Mesenchymal stem cell (in vitro differentiated cells and primary cell): ENCODE data around the gene SEPTIN1.

Source experiments
- DNase-seq: peaks from one replicate; pipeline ENCODE4 v3.0.0-alpha.2; 2013
- H2AFZ ChIP-seq: one replicate; pipeline ENCODE4 v1.6.1; 2013; ENCODE audit warnings: low read depth, mild to moderate bottlenecking, control low read depth, inconsistent platforms, low read length, moderate library complexity
- H2AK5ac ChIP-seq: 2 replicates; pipeline ENCODE4 v1.6.1; 2013; ENCODE audit warnings: low read length, moderate library complexity, mild to moderate bottlenecking, inconsistent platforms; ENCODE audit not compliant: severe bottlenecking
- H2BK120ac ChIP-seq: one replicate; pipeline ENCODE4 v1.6.1; 2013; ENCODE audit warnings: low read depth, mild to moderate bottlenecking, inconsistent platforms, low read length, moderate library complexity
- H2BK12ac ChIP-seq, 2 experiments: one replicate each; pipeline ENCODE4 v1.6.1; 2013; ENCODE audit warnings: inconsistent platforms in 2 of 2, low read length in 2 of 2, mild to moderate bottlenecking in 2 of 2, moderate library complexity in 2 of 2, control low read depth in 1 of 2
- H2BK15ac ChIP-seq: one replicate; pipeline ENCODE4 v1.6.1; 2013; ENCODE audit warnings: mild to moderate bottlenecking, low read depth, inconsistent platforms; ENCODE audit not compliant: poor library complexity, severe bottlenecking
- H2BK5ac ChIP-seq: 2 replicates; pipeline ENCODE4 v1.6.1; 2013; ENCODE audit warnings: low read depth, mild to moderate bottlenecking, low read length, control low read depth, inconsistent platforms; ENCODE audit not compliant: poor library complexity, severe bottlenecking
- H3K14ac ChIP-seq, 2 experiments: one replicate each; pipeline ENCODE4 v1.6.1; 2013; ENCODE audit warnings: inconsistent platforms in 2 of 2, low read length in 2 of 2, control low read depth in 1 of 2, mild to moderate bottlenecking in 1 of 2, moderate library complexity in 1 of 2
- H3K18ac ChIP-seq, 2 experiments: one replicate each; pipeline ENCODE4 v1.6.1; 2013; ENCODE audit warnings: inconsistent platforms in 2 of 2, low read length in 2 of 2, control low read depth in 1 of 2, low read depth in 1 of 2, mild to moderate bottlenecking in 1 of 2
- H3K23ac ChIP-seq, 2 experiments: one replicate each; pipeline ENCODE4 v1.6.1; 2013; ENCODE audit warnings: inconsistent platforms in 2 of 2, low read length in 2 of 2, mild to moderate bottlenecking in 2 of 2, moderate library complexity in 2 of 2, control low read depth in 1 of 2
- H3K27ac ChIP-seq: 2 replicates; pipeline ENCODE4 v1.5.1; 2013; ENCODE audit warnings: mild to moderate bottlenecking, moderate library complexity, low read length, control low read depth, inconsistent platforms; ENCODE audit not compliant: poor library complexity, severe bottlenecking
- H3K27me3 ChIP-seq, 2 experiments: 2 replicates each; pipeline versions ENCODE4 v1.6.1 to v1.7.0; 2013; ENCODE audit warnings: low read length in 2 of 2, mild to moderate bottlenecking in 2 of 2, moderate library complexity in 2 of 2, control low read depth in 1 of 2, inconsistent platforms in 1 of 2; ENCODE audit not compliant: control insufficient read depth in 1 of 2, insufficient read depth in 1 of 2
- H3K36me3 ChIP-seq, 2 experiments: 2 replicates each; pipeline versions ENCODE4 v1.6.1 to v1.7.0; 2013; ENCODE audit warnings: low read length in 2 of 2, control low read depth in 1 of 2, inconsistent platforms in 1 of 2, low read depth in 1 of 2, mild to moderate bottlenecking in 1 of 2; ENCODE audit not compliant: insufficient read depth in 2 of 2, control insufficient read depth in 1 of 2
- H3K4ac ChIP-seq, 2 experiments: one replicate each; pipeline ENCODE4 v1.6.1; 2013; ENCODE audit warnings: inconsistent platforms in 2 of 2, low read length in 2 of 2, mild to moderate bottlenecking in 2 of 2, moderate library complexity in 2 of 2, control low read depth in 1 of 2, low read depth in 1 of 2
- H3K4me1 ChIP-seq: 2 replicates; pipeline ENCODE4 v1.6.1; 2013; ENCODE audit warnings: low read depth, low read length, control low read depth; ENCODE audit not compliant: control insufficient read depth, insufficient read depth
- H3K4me2 ChIP-seq: 2 replicates; pipeline ENCODE4 v1.6.1; 2013; ENCODE audit warnings: low read length, mild to moderate bottlenecking, inconsistent platforms; ENCODE audit not compliant: poor library complexity, severe bottlenecking
- H3K4me3 ChIP-seq, 2 experiments: 2 replicates each; pipeline versions ENCODE4 v1.5.1 to v1.7.0; 2013; ENCODE audit warnings: low read length in 2 of 2, mild to moderate bottlenecking in 2 of 2, control low read depth in 1 of 2, low read depth in 1 of 2; ENCODE audit not compliant: insufficient read depth in 1 of 2
- H3K79me1 ChIP-seq: replicated peaks from 2 replicates; pipeline ENCODE4 v1.6.1; 2013; ENCODE audit warnings: mild to moderate bottlenecking, control low read depth, low read length, inconsistent platforms; ENCODE audit not compliant: poor library complexity, severe bottlenecking
- H3K9ac ChIP-seq: 2 replicates; pipeline ENCODE4 v1.7.0; 2013; ENCODE audit warnings: mild to moderate bottlenecking, low read length, moderate library complexity
- H3K9me3 ChIP-seq: 2 replicates; pipeline ENCODE4 v1.7.0; 2013; ENCODE audit warnings: mild to moderate bottlenecking, low read length; ENCODE audit not compliant: control insufficient read depth
- H4K8ac ChIP-seq: one replicate; pipeline ENCODE4 v1.6.1; 2013; ENCODE audit warnings: inconsistent platforms, mild to moderate bottlenecking, low read length, moderate library complexity
- H4K91ac ChIP-seq: one replicate; pipeline ENCODE4 v1.6.1; 2013; ENCODE audit warnings: mild to moderate bottlenecking, low read length, inconsistent platforms
- WGBS: methylation state at CpG from one replicate; pipeline ENCODE4 v1.1.7; 2013; ENCODE audit warnings: mixed read lengths; 5-methylcytosine and 5-hydroxymethylcytosine counted together

SEPTIN1 gene

GRCh38 chr16:30401768-30402425 is 19.5 kb upstream of the SEPTIN1 start:
- DNase-seq = no peak
- H2BK120ac ChIP-seq = no peak overlapping the region
- H3K4me2 ChIP-seq = no peak overlapping the region
- no peak overlapping the region for H3K9ac ChIP-seq
- H4K8ac ChIP-seq = no peak overlapping the region
- H3K14ac ChIP-seq = no peak overlapping the region
- H3K27me3 ChIP-seq = no peaks in the 10 kb centered on the region
- H3K4me1 ChIP-seq = peaks cover 13% of the 10 kb centered on the region
- no peak overlapping the region for H3K18ac ChIP-seq
- no peak overlapping the region for H3K27ac ChIP-seq
- H3K4me3 ChIP-seq = no peak overlapping the region
- no peak overlapping the region for H2BK12ac ChIP-seq
- no peak overlapping the region for H2BK5ac ChIP-seq
- peaks cover 15% of the 10 kb centered on the region for H3K79me1 ChIP-seq
- H2AK5ac ChIP-seq = peak overlapping the region; percentile 57
- no peak overlapping the region for H3K4ac ChIP-seq
- H4K91ac ChIP-seq = no peak overlapping the region
- WGBS = 85% methylated on average over 7 of the region's 8 CpGs
- no peaks in the 10 kb centered on the region for H3K9me3 ChIP-seq
- H3K36me3 ChIP-seq = peaks cover 13 to 22% of the 10 kb centered on the region in 2 experiments
- no peak overlapping the region for H3K23ac ChIP-seq
- H2AFZ ChIP-seq = no peak overlapping the region
- H2BK15ac ChIP-seq = no peak overlapping the region

- Histone ChIP-seq H2BK120ac (peak overlapping the region; percentile 87), H2BK12ac (peak overlapping the region; percentile 65 to 73), H3K9ac (peak overlapping the region; percentile 93), H3K4ac (peak overlapping the region; percentile 37 to 82), H3K18ac (peak overlapping the region; percentile 0 to 88), H2AK5ac (peak overlapping the region; percentile 7), H2AFZ (peak overlapping the region; percentile 77), H3K79me1 (peaks cover 15% of the 10 kb centered on the region), H3K27me3 (no peaks in the 10 kb centered on the region), H3K4me3 (peak overlapping the region; percentile 56 to 83), H3K4me2 (peak overlapping the region; percentile 93), H2BK5ac (peak overlapping the region; percentile 86), H3K4me1 (peaks cover 13% of the 10 kb centered on the region), H4K91ac (peak overlapping the region; percentile 58), H3K36me3 (peaks cover 13 to 22% of the 10 kb centered on the region in 2 experiments), H3K27ac (peak overlapping the region; percentile 99), H3K23ac (peak overlapping the region in 1 of 2 experiments; percentile 86), H3K9me3 (no peaks in the 10 kb centered on the region), H4K8ac (peak overlapping the region; percentile 91), H3K14ac (peak overlapping the region in 1 of 2 experiments; percentile 83), H2BK15ac (no peak overlapping the region)
- DNase-seq = no peak
- WGBS = 24% methylated on average over 12 of the region's 12 CpGs
Measured at GRCh38 chr16:30399435-30400186, 17.2 kb upstream of the SEPTIN1 start.

GRCh38 chr16:30398661-30399434 is 16.5 kb upstream of the SEPTIN1 start:
- no peak for DNase-seq
- H3K4me1 ChIP-seq = peaks cover 16% of the 10 kb centered on the region
- no peak overlapping the region for H3K4me3 ChIP-seq
- no peak overlapping the region for H3K4ac ChIP-seq
- no peak overlapping the region for H2BK5ac ChIP-seq
- H2BK12ac ChIP-seq = peak overlapping the region in 1 of 2 experiments; percentile 13
- peak overlapping the region in 1 of 2 experiments; percentile 6 for H3K23ac ChIP-seq
- no peak overlapping the region for H4K91ac ChIP-seq
- H2BK15ac ChIP-seq = no peak overlapping the region
- H2AK5ac ChIP-seq = no peak overlapping the region
- H3K18ac ChIP-seq = no peak overlapping the region
- H3K14ac ChIP-seq = peak overlapping the region in 1 of 2 experiments; percentile 13
- no peak overlapping the region for H3K4me2 ChIP-seq
- H2BK120ac ChIP-seq = no peak overlapping the region
- peak overlapping the region; percentile 9 for H4K8ac ChIP-seq
- H3K27ac ChIP-seq = no peak overlapping the region
- no peaks in the 10 kb centered on the region for H3K27me3 ChIP-seq
- no peak overlapping the region for H2AFZ ChIP-seq
- H3K36me3 ChIP-seq = peaks cover 13 to 22% of the 10 kb centered on the region in 2 experiments
- no peaks in the 10 kb centered on the region for H3K9me3 ChIP-seq
- H3K9ac ChIP-seq = peak overlapping the region; percentile 93
- WGBS = 89% methylated on average over 23 of the region's 23 CpGs
- H3K79me1 ChIP-seq = peaks cover 15% of the 10 kb centered on the region
